ENCODE results near the gene MTHFD1L. TPM values are rescaled to one million over a fixed set of nuclear protein-coding genes. Genes with fewer than 3 reads are reported as not detected.

Gene MTHFD1L
- total and polyA plus RNA-seq, 2 donors (not counting 3 experiments of a cell fraction or from before 2014, with no cell fraction given), result 40.2 to 120 TPM

DNA sequence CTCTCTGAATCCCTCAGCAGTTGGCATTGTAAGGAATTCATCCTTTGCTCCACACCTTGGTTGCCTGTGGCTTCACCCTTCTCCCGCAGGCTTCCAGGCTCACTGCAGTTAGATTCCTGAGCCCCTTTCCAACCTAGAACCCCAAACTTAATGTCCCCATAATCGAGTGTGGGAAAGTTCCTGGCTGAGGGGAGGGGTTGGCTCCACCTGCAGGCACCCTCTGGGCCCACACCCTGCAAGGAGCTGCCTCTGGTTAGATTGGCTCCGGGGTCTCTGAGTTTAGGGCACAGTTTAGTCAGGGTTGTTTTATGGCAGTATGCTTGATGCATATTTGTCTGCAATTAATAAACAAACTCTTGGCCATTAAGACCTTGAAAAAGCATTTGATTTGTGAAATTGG, 63.4 kb downstream of the MTHFD1L start:
- FAIRE-seq (no peak), DNase-seq (ENCODE audit: low read depth, low spot score) (no peak)
- POLR2A ChIA-PET, result no interaction called here
- peaks cover 1% of the 10 kb centered on the region for H3K79me2 ChIP-seq (ENCODE audit: control insufficient read depth, insufficient read depth, low read length)
- CTCF ChIA-PET, result interaction anchor here (0.5 to 2.2 kb wide), 11 partner anchors 8 to 406 kb away, joined by 3 to 12 read pairs (median 3); no protein-coding TSS in a partner anchor
- H3K9me3 ChIP-seq (replicated peaks; ENCODE audit: control insufficient read depth, insufficient read depth, low read length), result no peaks in the 10 kb centered on the region
- dilution Hi-C loops (cut with MboI; ENCODE audit: extremely low pct_ligation_motif_present, low sequenced_read_pairs), result no loop called here
- no peaks in the 10 kb centered on the region for H3K27me3 ChIP-seq (ENCODE audit: control insufficient read depth in 2 of 2, insufficient read depth in 2 of 2, low read length in 2 of 2)
- H3K9ac ChIP-seq (replicated peaks; ENCODE audit: extremely low read depth, insufficient read depth, low read length), result no peak overlapping the region
- no peaks in the 10 kb centered on the region for H4K20me1 ChIP-seq (replicated peaks; ENCODE audit: control insufficient read depth, extremely low read depth, insufficient read depth, low read length)
- no TSS peak for BruUV-seq (replicated peaks)
- H3K4me1 ChIP-seq (ENCODE audit: control insufficient read depth, extremely low read depth, insufficient read depth, low read length), result peaks cover 7% of the 10 kb centered on the region
- TF ChIP-seq POLR2AphosphoS5 (IDR thresholded peaks at IDR 0.05; ENCODE audit: insufficient read depth, low read depth, low read length) (no peak), CTCF (IDR thresholded peaks at IDR 0.05; ENCODE audit: extremely low read depth in 1 of 2, insufficient read depth in 1 of 2, low read depth in 1 of 2, low read length in 2 of 2) (peak; percentile 14 to 28)
- no peak overlapping the region for H3K27ac ChIP-seq (ENCODE audit: insufficient read depth, low read depth, low read length)
- H3K4me3 ChIP-seq (replicated peaks in 1 of 3; ENCODE audit: insufficient read depth in 1 of 3, low read depth in 1 of 3, low read length in 3 of 3), result no peak overlapping the region
- H2AFZ ChIP-seq (ENCODE audit: low read depth, low read length), result no peak overlapping the region
- peaks cover 5 to 6% of the 10 kb centered on the region in 2 experiments for H3K36me3 ChIP-seq (ENCODE audit: control insufficient read depth in 2 of 2, extremely low read depth in 1 of 2, insufficient read depth in 2 of 2, low read length in 2 of 2)
- no peaks in the 10 kb centered on the region for H3K9me1 ChIP-seq (replicated peaks; ENCODE audit: control insufficient read depth, extremely low read depth, insufficient read depth, low read length)
- intact Hi-C loops (cut with micrococcal nuclease), result no loop called here
- H3K4me2 ChIP-seq (ENCODE audit: insufficient read depth, low read length), result no peak overlapping the region

DNA sequence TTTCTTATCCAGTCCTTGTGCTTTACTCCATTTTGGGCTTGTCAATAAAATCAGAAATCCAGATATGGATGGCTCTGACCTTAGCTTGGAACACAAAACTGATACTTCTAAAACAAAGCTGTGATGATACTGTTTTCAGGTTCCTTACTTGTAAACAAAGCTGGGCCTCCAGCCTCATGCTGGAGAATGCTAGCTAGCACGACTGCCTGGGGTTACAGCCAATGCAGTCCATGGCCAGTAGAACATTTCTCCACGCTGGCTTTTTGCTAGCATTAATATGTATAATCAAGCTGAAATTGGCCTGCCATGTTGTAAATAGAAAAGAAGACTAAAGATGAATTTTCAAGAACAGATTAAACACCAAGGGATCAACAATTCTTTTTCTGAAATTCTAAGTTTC, 63.9 kb downstream of the MTHFD1L start:
- FAIRE-seq, result no peak
- H4K20me1 ChIP-seq (replicated peaks; ENCODE audit: control insufficient read depth, extremely low read depth, insufficient read depth, low read length), result no peaks in the 10 kb centered on the region
- H3K9ac ChIP-seq (replicated peaks; ENCODE audit: extremely low read depth, insufficient read depth, low read length), result no peak overlapping the region
- intact Hi-C loops (cut with micrococcal nuclease) (no loop called here), dilution Hi-C loops (cut with MboI; ENCODE audit: extremely low pct_ligation_motif_present, low sequenced_read_pairs) (no loop called here)
- H3K27me3 ChIP-seq (ENCODE audit: control insufficient read depth in 2 of 2, insufficient read depth in 2 of 2, low read length in 2 of 2), result no peaks in the 10 kb centered on the region
- no peak overlapping the region for H2AFZ ChIP-seq (ENCODE audit: low read depth, low read length)
- no peak overlapping the region for H3K27ac ChIP-seq (ENCODE audit: insufficient read depth, low read depth, low read length)
- BruUV-seq (replicated peaks), result no TSS peak
- H3K79me2 ChIP-seq (ENCODE audit: control insufficient read depth, insufficient read depth, low read length), result peaks cover 1% of the 10 kb centered on the region
- H3K36me3 ChIP-seq (ENCODE audit: control insufficient read depth in 2 of 2, extremely low read depth in 1 of 2, insufficient read depth in 2 of 2, low read length in 2 of 2), result peaks cover 6 to 10% of the 10 kb centered on the region in 2 experiments
- ChIA-PET POLR2A (no interaction called here), CTCF (interaction anchor here (0.5 to 2.2 kb wide), 10 partner anchors 8 to 405 kb away, joined by 3 to 12 read pairs (median 4); no protein-coding TSS in a partner anchor)
- no peak overlapping the region for H3K4me3 ChIP-seq (replicated peaks in 1 of 3; ENCODE audit: insufficient read depth in 1 of 3, low read depth in 1 of 3, low read length in 3 of 3)
- TF ChIP-seq FOS (IDR thresholded peaks at IDR 0.05; ENCODE audit: borderline replicate concordance, insufficient read depth, low read length) (no peak), JUN (IDR thresholded peaks at IDR 0.05; ENCODE audit: borderline replicate concordance, insufficient read depth, insufficient read length, low read depth) (no peak), POLR2AphosphoS5 (IDR thresholded peaks at IDR 0.05; ENCODE audit: insufficient read depth, low read depth, low read length) (no peak), CTCF (IDR thresholded peaks at IDR 0.05; ENCODE audit: extremely low read depth in 1 of 2, insufficient read depth in 1 of 2, low read depth in 1 of 2, low read length in 2 of 2) (no peak), GATA2 (IDR thresholded peaks at IDR 0.05; ENCODE audit: insufficient read depth, insufficient read length, low read depth, low read length) (no peak), EZH2 (IDR thresholded peaks at IDR 0.05; ENCODE audit: borderline replicate concordance, low read depth, low read length, severe bottlenecking) (no peak), MAX (IDR thresholded peaks at IDR 0.05; ENCODE audit: insufficient read depth, insufficient read length) (no peak), MYC (IDR thresholded peaks at IDR 0.05; ENCODE audit: low read depth, low read length) (no peak), POLR2A (IDR thresholded peaks at IDR 0.05; ENCODE audit: low read depth, low read length) (no peak)
- no peaks in the 10 kb centered on the region for H3K9me3 ChIP-seq (replicated peaks; ENCODE audit: control insufficient read depth, insufficient read depth, low read length)
- DNase-seq (ENCODE audit: low read depth, low spot score), result no peak
- H3K9me1 ChIP-seq (replicated peaks; ENCODE audit: control insufficient read depth, extremely low read depth, insufficient read depth, low read length), result no peaks in the 10 kb centered on the region
- no peak overlapping the region for H3K4me2 ChIP-seq (ENCODE audit: insufficient read depth, low read length)
- H3K4me1 ChIP-seq (ENCODE audit: control insufficient read depth, extremely low read depth, insufficient read depth, low read length), result peaks cover 7% of the 10 kb centered on the region
